GM12865 (cell line): ENCODE measurements around the gene MMS19.

ENCODE experiments used
- DNase-seq: peaks from one replicate; pipeline ENCODE4 v3.0.0; 2010; ENCODE audit warnings: low read depth
- H3K4me3 ChIP-seq: 2 replicates; pipeline ENCODE4 v1.5.1; 2011; ENCODE audit warnings: mild to moderate bottlenecking, low read depth, low read length, control low read depth
- TF ChIP-seq, protein P1 (sequence below): IDR thresholded peaks from 2 replicates; pipeline ENCODE4 v1.5.1; 2011; ENCODE audit warnings: low read length, control low read depth, low read depth, inconsistent platforms; ENCODE audit not compliant: insufficient read depth; ENCODE audit errors: missing control alignments

MMS19 gene

DNA sequence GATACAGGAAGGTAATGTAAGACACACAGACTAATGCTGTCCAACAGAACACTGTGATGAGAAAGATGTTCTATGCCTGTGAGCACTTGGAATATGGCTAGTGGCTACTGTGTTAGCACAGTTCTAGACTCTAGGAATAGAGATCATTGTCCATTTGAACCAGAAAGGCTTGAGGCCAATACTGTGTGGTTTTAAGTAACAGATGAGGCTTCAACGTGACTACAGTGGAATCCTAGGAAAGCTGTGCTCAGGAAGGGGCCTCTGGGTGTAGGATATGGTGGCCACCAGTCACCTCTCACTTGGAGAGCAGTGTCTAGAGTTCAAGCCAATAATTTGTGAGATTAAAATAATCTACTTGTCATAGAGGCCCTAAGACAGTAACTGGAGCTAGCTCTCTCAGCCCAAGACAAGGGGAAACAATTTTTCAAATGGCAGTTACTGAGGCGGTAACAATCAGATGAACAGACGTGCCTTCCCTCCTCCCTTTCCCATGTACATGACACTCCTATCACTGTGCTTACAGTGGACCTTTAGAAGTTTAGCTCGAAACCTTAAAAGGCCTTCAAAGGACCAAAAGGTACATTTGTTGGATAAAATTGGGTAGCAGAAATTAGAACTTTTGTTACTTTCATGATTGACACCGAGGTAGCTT lies 42.1 kb downstream of the MMS19 start:
- no peak for DNase-seq
- TF ChIP-seq, protein P1, sequence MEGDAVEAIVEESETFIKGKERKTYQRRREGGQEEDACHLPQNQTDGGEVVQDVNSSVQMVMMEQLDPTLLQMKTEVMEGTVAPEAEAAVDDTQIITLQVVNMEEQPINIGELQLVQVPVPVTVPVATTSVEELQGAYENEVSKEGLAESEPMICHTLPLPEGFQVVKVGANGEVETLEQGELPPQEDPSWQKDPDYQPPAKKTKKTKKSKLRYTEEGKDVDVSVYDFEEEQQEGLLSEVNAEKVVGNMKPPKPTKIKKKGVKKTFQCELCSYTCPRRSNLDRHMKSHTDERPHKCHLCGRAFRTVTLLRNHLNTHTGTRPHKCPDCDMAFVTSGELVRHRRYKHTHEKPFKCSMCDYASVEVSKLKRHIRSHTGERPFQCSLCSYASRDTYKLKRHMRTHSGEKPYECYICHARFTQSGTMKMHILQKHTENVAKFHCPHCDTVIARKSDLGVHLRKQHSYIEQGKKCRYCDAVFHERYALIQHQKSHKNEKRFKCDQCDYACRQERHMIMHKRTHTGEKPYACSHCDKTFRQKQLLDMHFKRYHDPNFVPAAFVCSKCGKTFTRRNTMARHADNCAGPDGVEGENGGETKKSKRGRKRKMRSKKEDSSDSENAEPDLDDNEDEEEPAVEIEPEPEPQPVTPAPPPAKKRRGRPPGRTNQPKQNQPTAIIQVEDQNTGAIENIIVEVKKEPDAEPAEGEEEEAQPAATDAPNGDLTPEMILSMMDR = no peak

DNA sequence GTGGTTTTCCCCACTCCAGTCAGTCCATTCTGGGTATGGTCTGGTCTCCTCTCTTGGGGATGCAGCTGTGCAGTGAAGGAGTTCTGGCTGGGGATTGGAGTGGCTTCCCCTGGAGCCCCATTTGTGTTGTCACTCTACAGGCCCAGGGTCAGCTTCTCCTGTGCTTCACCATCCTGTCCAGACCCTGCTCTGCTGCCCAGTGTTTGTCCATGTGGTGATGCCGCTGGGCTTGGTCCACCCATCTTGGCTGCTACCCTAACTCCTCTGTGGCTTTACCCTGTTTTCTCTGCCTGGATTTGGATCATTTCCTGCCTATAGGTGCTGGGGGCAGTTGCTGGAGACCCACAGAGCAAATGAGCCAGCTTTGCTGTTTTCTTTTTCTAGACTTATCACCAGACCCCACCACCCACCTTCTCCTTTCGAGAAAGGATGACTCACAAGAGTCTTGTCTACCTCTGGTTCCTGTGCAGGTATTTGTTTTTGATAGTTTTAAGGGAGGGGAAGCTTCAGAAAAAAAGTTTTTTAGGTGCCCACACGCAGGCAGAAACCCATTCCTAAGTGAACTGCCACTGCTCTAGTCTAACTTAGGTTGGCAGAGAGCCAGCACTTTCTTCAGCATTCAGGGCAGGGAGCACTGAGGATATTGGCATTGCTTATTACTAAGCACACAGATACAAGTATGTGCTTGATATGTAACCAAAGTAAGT lies 43.7 kb downstream of the MMS19 start:
- TF ChIP-seq, protein P1 = no peak
- DNase-seq = no peak
- no peak overlapping the region for H3K4me3 ChIP-seq

More for the DNA sequence above, 42.1 kb downstream of the MMS19 start:
- H3K4me3 ChIP-seq = no peak overlapping the region

DNA sequence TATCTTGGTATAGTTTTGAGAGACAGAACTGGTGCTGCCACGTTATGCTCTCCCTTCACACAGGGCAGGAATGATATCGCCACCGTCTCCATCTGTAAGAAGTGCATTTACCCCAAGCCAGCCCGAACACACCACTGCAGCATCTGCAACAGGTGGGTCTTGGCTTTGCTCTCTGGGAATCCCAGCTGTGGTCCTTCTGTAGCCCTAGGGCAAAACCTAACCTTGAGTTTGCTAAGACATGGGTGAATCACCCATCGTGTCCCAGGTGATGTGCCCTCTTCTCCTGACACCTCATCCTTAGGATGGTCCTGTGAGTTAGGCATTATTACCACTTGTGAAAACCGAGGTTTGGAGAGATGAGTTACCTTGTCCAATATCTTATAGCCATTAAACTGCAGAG lies 45.9 kb downstream of the MMS19 start:
- TF ChIP-seq, protein P1 = no peak
- DNase-seq = no peak
- H3K4me3 ChIP-seq = no peak overlapping the region

DNA sequence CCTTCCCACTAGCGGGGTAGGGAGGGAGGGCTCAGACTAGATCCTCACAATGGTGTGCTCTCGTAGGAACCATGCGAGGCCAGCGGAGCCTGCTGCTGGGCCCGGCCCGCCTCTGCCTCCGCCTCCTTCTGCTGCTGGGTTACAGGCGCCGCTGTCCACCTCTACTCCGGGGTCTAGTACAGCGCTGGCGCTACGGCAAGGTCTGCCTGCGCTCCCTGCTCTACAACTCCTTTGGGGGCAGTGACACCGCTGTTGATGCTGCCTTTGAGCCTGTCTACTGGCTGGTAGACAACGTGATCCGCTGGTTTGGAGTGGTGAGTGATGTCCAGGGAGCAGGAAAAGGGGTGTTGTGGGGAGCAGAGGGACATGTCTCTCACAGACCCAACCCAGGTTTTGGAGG lies 46.6 kb downstream of the MMS19 start:
- DNase-seq = no peak
- TF ChIP-seq, protein P1 = no peak

DNA sequence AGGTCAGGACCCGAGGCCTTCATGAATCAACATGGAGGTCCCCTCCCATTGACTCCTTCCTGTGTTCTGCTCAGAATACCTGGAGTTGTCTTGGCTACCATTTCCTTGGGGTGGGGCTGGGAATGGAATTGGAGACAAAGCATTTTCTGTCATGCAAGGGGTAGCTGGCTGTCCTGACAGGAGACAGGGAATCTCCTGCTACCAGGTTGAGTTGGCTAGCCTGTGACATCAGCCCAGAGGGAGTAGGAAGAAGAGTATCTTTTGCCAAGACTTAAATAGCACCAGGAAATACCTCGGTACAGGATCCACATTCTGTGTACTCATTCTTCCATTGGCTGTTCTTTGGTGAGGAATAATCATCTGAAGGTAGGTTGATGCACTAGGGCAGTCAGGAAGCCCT lies 47.4 kb downstream of the MMS19 start:
- TF ChIP-seq, protein P1 = no peak
- DNase-seq = no peak
- no peak overlapping the region for H3K4me3 ChIP-seq

More for the DNA sequence above, 46.6 kb downstream of the MMS19 start:
- H3K4me3 ChIP-seq = no peak overlapping the region

DNA sequence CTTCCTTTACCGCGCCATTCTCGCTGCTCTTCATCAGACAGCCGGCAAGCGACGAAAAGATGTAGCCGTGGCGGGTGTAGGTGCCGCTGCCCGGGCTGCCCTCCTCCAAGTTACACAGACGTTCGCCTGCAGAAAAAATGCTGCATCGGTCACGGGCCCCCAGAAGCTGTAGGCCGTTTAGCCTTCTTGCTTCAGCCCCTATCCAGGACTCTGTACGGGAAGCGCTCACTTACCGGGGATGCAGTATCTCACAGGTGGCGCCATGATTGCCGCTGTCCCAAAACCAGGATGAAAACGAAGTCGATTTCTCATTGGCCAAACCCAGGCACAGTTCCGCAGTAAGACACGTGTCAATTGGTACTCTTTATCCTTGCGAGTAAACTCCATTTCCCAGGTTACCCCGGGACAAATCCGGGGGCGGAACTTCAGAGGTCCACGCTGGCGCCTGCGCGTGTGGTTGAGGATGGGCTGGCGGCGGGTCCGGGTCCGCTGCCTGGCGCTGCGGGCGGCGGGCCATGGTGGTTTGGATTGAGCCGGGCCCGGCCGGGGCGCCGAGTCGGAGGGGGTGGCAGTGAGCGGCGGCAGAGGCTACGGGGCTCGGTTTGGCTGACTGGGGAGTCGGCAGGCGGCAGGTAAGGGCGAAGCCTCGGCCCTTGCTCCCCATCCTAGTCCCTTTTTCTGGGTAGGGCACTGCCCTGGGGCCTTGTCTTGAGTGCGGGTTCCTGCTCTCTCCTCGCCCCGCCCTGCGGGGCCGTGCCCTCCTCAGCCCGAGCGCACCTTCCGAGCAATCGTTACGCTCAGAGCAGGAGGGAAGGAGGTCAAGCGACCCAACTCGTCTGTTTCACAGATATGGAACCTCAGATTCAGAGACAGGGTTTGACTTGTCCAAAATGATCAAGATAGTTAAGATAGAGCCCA lies 52.2 kb downstream of the MMS19 start, which contains the start of the genes EXOSC1 and ZDHHC16:
EXOSC1 (minus strand) TSS at position 285 of the 918 bp plus-strand sequence; CDS start at position 264, 21 bp downstream.
ZDHHC16 (plus strand) TSS at position 454 of the 918 bp plus-strand sequence. CDS start 5,501 bp downstream, outside the sequence.
- peak within 1 kb of the TSS; percentile 75 for H3K4me3 ChIP-seq
- TF ChIP-seq, protein P1 = peak; percentile 6
- peak; percentile 96 for DNase-seq
